HepG2 (cell line): ENCODE results near the gene LSM12. TPM values are rescaled to one million over a fixed set of nuclear protein-coding genes. Genes with fewer than 3 reads are reported as not detected.

ENCODE experiments used
- ARID2 ChIP-seq: sonication (generic); formaldehyde crosslinking; IDR thresholded peaks from 2 replicates; pipeline ENCODE4 v1.8.1; 2022; ENCODE audit warnings: mild to moderate bottlenecking, missing genetic modification reagents, borderline replicate concordance
- BATF2 ChIP-seq: sonication (generic); formaldehyde crosslinking; IDR thresholded peaks from 2 replicates; pipeline ENCODE4 v1.8.0; 2022; ENCODE audit warnings: mild to moderate bottlenecking, missing genetic modification reagents, moderate library complexity
- FOXM1 ChIP-seq: sonication (generic); formaldehyde crosslinking; IDR thresholded peaks from 2 replicates; pipeline ENCODE4 v1.5.0; 2020; ENCODE audit warnings: missing genetic modification reagents
- KLF6 ChIP-seq: IDR thresholded peaks from 2 replicates; pipeline ENCODE4 v1.8.0; 2016; ENCODE audit warnings: missing biosample characterization, missing genetic modification reagents
- KMT2A ChIP-seq: sonication (generic); formaldehyde crosslinking; IDR thresholded peaks from 2 replicates; pipeline ENCODE4 v1.4.0; 2020; ENCODE audit warnings: missing genetic modification reagents
- NR1H2 ChIP-seq: sonication (generic); formaldehyde crosslinking; IDR thresholded peaks from 2 replicates; pipeline ENCODE4 v1.8.1; 2022; ENCODE audit warnings: low read depth, missing genetic modification reagents, borderline replicate concordance
- POGZ ChIP-seq: sonication (generic); formaldehyde crosslinking; IDR thresholded peaks from 2 replicates; pipeline ENCODE4 v1.4.0; 2020; ENCODE audit warnings: mild to moderate bottlenecking, missing genetic modification reagents
- RBM22 ChIP-seq: fragments of 200-400 bp; formaldehyde crosslinking; optimal IDR thresholded peaks from 2 replicates; pipeline ENCODE3; 2017; ENCODE audit warnings: mild to moderate bottlenecking, low read length, moderate library complexity
- ZC3H4 ChIP-seq: sonication (generic); formaldehyde crosslinking; IDR thresholded peaks from 2 replicates; pipeline ENCODE4 v1.4.0; 2020; ENCODE audit warnings: missing genetic modification reagents, borderline replicate concordance
- ZNF232 ChIP-seq: sonication (generic); formaldehyde crosslinking; IDR thresholded peaks from 2 replicates; pipeline ENCODE4 v1.4.0; 2020; ENCODE audit warnings: missing genetic modification reagents, borderline replicate concordance
- ZNF24 ChIP-seq: fragments of 450-650 bp; IDR thresholded peaks from 2 replicates; pipeline ENCODE4 v1.6.1; 2017; ENCODE audit warnings: antibody characterized with exemption, mild to moderate bottlenecking
- ZNF367 ChIP-seq: sonication (generic); formaldehyde crosslinking; IDR thresholded peaks from 2 replicates; pipeline ENCODE4 v1.4.0; 2020; ENCODE audit warnings: missing genetic modification reagents, borderline replicate concordance
- ZNF430 ChIP-seq: sonication (generic); formaldehyde crosslinking; IDR thresholded peaks from 2 replicates; pipeline ENCODE4 v1.9.0; 2021; ENCODE audit warnings: mild to moderate bottlenecking, missing genetic modification reagents
- ZNF460 ChIP-seq: sonication (generic); formaldehyde crosslinking; IDR thresholded peaks from 2 replicates; pipeline ENCODE4 v1.5.1; 2020; ENCODE audit warnings: missing genetic modification reagents, mild to moderate bottlenecking, borderline replicate concordance
- ZNF615 ChIP-seq: sonication (generic); formaldehyde crosslinking; IDR thresholded peaks from 2 replicates; pipeline ENCODE4 v1.5.0; 2020; ENCODE audit warnings: mild to moderate bottlenecking, missing genetic modification reagents, borderline replicate concordance
- ZNF724P ChIP-seq: sonication (generic); formaldehyde crosslinking; IDR thresholded peaks from 2 replicates; pipeline ENCODE4 v1.8.0; 2022; ENCODE audit warnings: missing genetic modification reagents, borderline replicate concordance
- ZNF737 ChIP-seq: sonication (generic); formaldehyde crosslinking; IDR thresholded peaks from 2 replicates; pipeline ENCODE4 v1.5.0; 2020; ENCODE audit warnings: missing genetic modification reagents, mild to moderate bottlenecking, borderline replicate concordance
- ZNF749 ChIP-seq: sonication (generic); formaldehyde crosslinking; IDR thresholded peaks from 2 replicates; pipeline ENCODE4 v1.8.0; 2022; ENCODE audit warnings: mild to moderate bottlenecking, missing genetic modification reagents, moderate library complexity, borderline replicate concordance
- ZNF883 ChIP-seq: sonication (generic); formaldehyde crosslinking; IDR thresholded peaks from 2 replicates; pipeline ENCODE4 v1.5.1; 2020; ENCODE audit warnings: mild to moderate bottlenecking, missing genetic modification reagents; ENCODE audit errors: not compliant biosample characterization
- polyA plus RNA-seq, 8 experiments: library from polyadenylated mRNA; depleted of rRNA in 3 of 8; stranded (reverse) in 7 of 8; unstranded in 1 of 8; fragments of >200 nt; fragmentation: Illumina TruSeq in 4 of 8; extraction: Trizol in 4 of 8; gene quantifications; 2 replicates each; pipeline versions ENCODE4 v1.2.1 to v1.2.3, GENCODE V29; 2011 to 2016; ENCODE audit warnings: low read depth in 4 of 8, missing spikeins in 1 of 8, mixed read lengths in 1 of 8; ENCODE audit not compliant: insufficient read depth in 1 of 8
- total RNA-seq, 5 experiments: library from RNA; depleted of rRNA; stranded (reverse); fragments of >200 nt; fragmentation: Illumina TruSeq; extraction: Trizol; gene quantifications; 2 replicates each; pipeline ENCODE4 v1.2.3, GENCODE V29; 2016; ENCODE audit warnings: low read depth in 1 of 5
- TF ChIP-seq, protein P1 (sequence below): sonication (generic); formaldehyde crosslinking; IDR thresholded peaks from 2 replicates; pipeline ENCODE4 v1.4.0; 2020; ENCODE audit warnings: mild to moderate bottlenecking, low read depth, missing genetic modification reagents
- TF ChIP-seq, protein P2 (sequence below): sonication (generic); formaldehyde crosslinking; IDR thresholded peaks from 2 replicates; pipeline ENCODE4 v1.4.0; 2020; ENCODE audit warnings: mild to moderate bottlenecking, missing genetic modification reagents

The LSM12 gene
- total and polyA plus RNA-seq, 2 of the 13 experiments (the other 11 are each of a cell fraction or from before 2014, with no cell fraction given), result 52.8 to 55.7 TPM

DNA sequence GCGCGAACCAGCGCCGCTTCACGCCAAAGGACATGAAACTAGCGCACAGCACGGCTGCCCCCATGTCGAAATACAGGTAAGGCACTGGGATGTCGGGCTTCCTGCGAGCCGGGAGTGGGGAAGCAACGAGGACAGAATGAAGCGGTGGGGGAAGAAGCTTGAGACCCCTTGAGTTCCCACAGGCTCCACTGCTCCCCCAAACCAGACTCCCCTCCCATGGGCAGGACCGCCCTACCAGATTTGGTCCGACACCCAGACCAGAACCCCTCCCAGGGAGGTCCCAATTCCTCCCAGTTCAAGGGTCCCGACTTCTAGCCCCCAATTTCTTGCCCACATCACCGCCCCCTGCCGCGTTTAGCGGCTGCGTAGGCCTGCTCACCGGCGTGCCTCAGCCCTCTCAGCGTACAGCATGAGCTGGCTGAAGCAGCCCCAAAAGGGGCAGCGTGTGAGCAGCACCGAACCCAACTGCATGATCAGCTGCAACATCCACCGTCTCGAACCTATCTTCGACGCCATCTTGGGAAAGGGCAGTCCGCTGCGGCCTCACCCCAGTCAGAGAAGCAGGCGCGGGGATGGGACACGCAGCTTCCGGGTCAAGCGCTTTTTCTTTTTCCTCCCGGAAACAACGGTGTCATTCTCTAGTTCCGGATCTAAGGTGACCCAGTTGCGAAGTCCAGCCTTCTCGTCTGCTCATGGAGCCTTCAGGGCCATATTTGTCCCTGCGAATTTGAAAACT, 51.9 kb downstream of the LSM12 start, which contains the start of gene TMEM101 (continued):
- TF ChIP-seq ZNF367, result no peak
- TF ChIP-seq ZC3H4 (CRISPR knock-in tag), result peak; percentile 62; the same call in 1 of the 2 replicates
- TF ChIP-seq, protein P1, sequence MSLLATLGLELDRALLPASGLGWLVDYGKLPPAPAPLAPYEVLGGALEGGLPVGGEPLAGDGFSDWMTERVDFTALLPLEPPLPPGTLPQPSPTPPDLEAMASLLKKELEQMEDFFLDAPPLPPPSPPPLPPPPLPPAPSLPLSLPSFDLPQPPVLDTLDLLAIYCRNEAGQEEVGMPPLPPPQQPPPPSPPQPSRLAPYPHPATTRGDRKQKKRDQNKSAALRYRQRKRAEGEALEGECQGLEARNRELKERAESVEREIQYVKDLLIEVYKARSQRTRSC (CRISPR knock-in tag), result no peak
- TF ChIP-seq ZNF737, result peak; percentile 31; the same call in 1 of the 2 replicates
- TF ChIP-seq, protein P2, sequence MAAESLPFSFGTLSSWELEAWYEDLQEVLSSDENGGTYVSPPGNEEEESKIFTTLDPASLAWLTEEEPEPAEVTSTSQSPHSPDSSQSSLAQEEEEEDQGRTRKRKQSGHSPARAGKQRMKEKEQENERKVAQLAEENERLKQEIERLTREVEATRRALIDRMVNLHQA (CRISPR knock-in tag), result no peak
- peak; percentile 78 for TF ChIP-seq RBM22
- no peak for TF ChIP-seq FOXM1 (CRISPR knock-in tag)
- TF ChIP-seq ZNF615, result peak; percentile 62; the same call in 1 of the 2 replicates
- peak; percentile 82; the same call in 1 of the 2 replicates for TF ChIP-seq ZNF232 (CRISPR knock-in tag)
- TF ChIP-seq ZNF460 (CRISPR knock-in tag), result no peak; the same call in 1 of the 2 replicates
- peak; percentile 44; the same call in 1 of the 2 replicates for TF ChIP-seq NR1H2 (CRISPR knock-in tag)
- peak; percentile 98 for TF ChIP-seq POGZ (CRISPR knock-in tag)
- TF ChIP-seq BATF2 (CRISPR knock-in tag), result no peak
- TF ChIP-seq ZNF749 (CRISPR knock-in tag), result peak; percentile 71
- TF ChIP-seq ZNF24, result peak; percentile 77; the same call in 1 of the 2 replicates
- TF ChIP-seq ZNF430, result peak; percentile 97
- 0 out of 2 replicates have a peak, but pooled peaks have one; percentile 59 for TF ChIP-seq ZNF724P (CRISPR knock-in tag)
- TF ChIP-seq ZNF883, result peak; percentile 86
- peak; percentile 97 for TF ChIP-seq KMT2A
- peak; percentile 87; the same call in 1 of the 2 replicates for TF ChIP-seq ARID2 (CRISPR knock-in tag)
- peak; percentile 81; the same call in 1 of the 2 replicates for TF ChIP-seq KLF6 (CRISPR knock-in tag)
